Fibroblast of lung (primary cell): ENCODE data around the gene ADRB2.

ENCODE experiments used
- CTCF ChIP-seq, 2 donors: IDR thresholded peaks in 1 of 2; conservative IDR thresholded peaks in 1 of 2; 1 replicate in 1 of 2; 2 replicates in 1 of 2; pipeline ENCODE4 v1.5.1; 2011 to 2012; ENCODE audit warnings: low read length in 2 of 2, control low read depth in 1 of 2, inconsistent platforms in 1 of 2, low read depth in 1 of 2, mild to moderate bottlenecking in 1 of 2
- EZH2 ChIP-seq: IDR thresholded peaks from 2 replicates; pipeline ENCODE4 v1.5.1; 2012; ENCODE audit warnings: low read length, control low read depth, mild to moderate bottlenecking; ENCODE audit errors: missing control alignments

- TF ChIP-seq CTCF (conservative IDR thresholded peaks at IDR 0.05 in 1 of 2, IDR thresholded peaks at IDR 0.05 in 1 of 2; ENCODE audit: low read depth in 1 of 2, low read length in 2 of 2): no peak
- no peak for TF ChIP-seq EZH2
Measured at GRCh38 chr5:148830211-148830610, 3.8 kb downstream of the ADRB2 start.
